ENCODE data around the gene OR52A1. TPM values are rescaled to one million over a fixed set of nuclear protein-coding genes. Genes with fewer than 3 reads are reported as not detected.

OR52A1 gene
- total RNA-seq (2014; rRNA removed; shearing (Covaris generic)) = not detected in 2 replicates
- polyA plus RNA-seq (2016; fragmentation: Nextera tagmentation; extraction: Ambion mirVana) = not detected in 2 replicates

- no peak within 1 kb of the TSS for H3K4me3 ChIP-seq
- H3K27me3 ChIP-seq (replicated peaks; ENCODE audit: insufficient read depth) = peaks cover 8% of the 10 kb centered on the region; the same call in 1 of the 2 replicates
- no peaks in the 10 kb centered on the region for H3K79me2 ChIP-seq (ENCODE audit: insufficient read depth)
- H3F3A ChIP-seq (ENCODE audit: insufficient read depth) = no peaks in the 10 kb centered on the region
- no peaks in the 10 kb centered on the region for H3K9me2 ChIP-seq (ENCODE audit: insufficient read depth)
- no peak for TF ChIP-seq EZH2 (IDR thresholded peaks at IDR 0.05; ENCODE audit: insufficient read depth, poor library complexity, severe bottlenecking)
- TF ChIP-seq EZH2phosphoT487 (IDR thresholded peaks at IDR 0.05; ENCODE audit: insufficient read depth, low read depth) = no peak
- WGBS, 2 experiments (ENCODE audit: low coverage in 1 of 2, low lambda C conversion rate in 2 of 2, missing lambda C conversion rate in 2 of 2) = 20 to 25% methylated on average over 3 of the region's 3 CpGs
- in situ Hi-C loops (cut with MboI) = no loop called here
- no peak within 1 kb of the TSS for H3K9ac ChIP-seq
- no peak for DNase-seq
- no peaks in the 10 kb centered on the region for H3K36me3 ChIP-seq (ENCODE audit: low read depth)
- H2AFZ ChIP-seq = no peak within 1 kb of the TSS; the same call in 1 of the 2 replicates
- no peak within 1 kb of the TSS for H3K27ac ChIP-seq
- no peaks in the 10 kb centered on the region for H3K4me1 ChIP-seq (ENCODE audit: insufficient read depth)
- no peaks in the 10 kb centered on the region for H4K20me1 ChIP-seq (ENCODE audit: insufficient read depth)
- no peaks in the 10 kb centered on the region for H3K9me3 ChIP-seq (ENCODE audit: low read depth)
- H3K4me2 ChIP-seq (ENCODE audit: unreplicated experiment) = no peak within 1 kb of the TSS
These were observed at the start of gene OR52A1 for GRCh38 chr11:5154657-5155056. OR52A1 (minus strand) TSS chr11:5154757; CDS start chr11:5152369, 2,388 bp downstream.

GRCh38 chr11:5203366-5203765, 48.8 kb upstream of the OR52A1 start:
- Histone ChIP-seq H4K20me1 (ENCODE audit: insufficient read depth) (no peaks in the 10 kb centered on the region), H2AFZ (no peak overlapping the region), H3K4me1 (ENCODE audit: insufficient read depth) (peaks cover 14% of the 10 kb centered on the region), H3K9me3 (ENCODE audit: low read depth) (no peaks in the 10 kb centered on the region), H3K36me3 (ENCODE audit: low read depth) (no peaks in the 10 kb centered on the region), H3K4me2 (ENCODE audit: unreplicated experiment) (no peak overlapping the region), H3K4me3 (no peak overlapping the region), H3K9me2 (ENCODE audit: insufficient read depth) (no peaks in the 10 kb centered on the region; the same call in 1 of the 2 replicates), H3F3A (ENCODE audit: insufficient read depth) (no peaks in the 10 kb centered on the region), H3K79me2 (ENCODE audit: insufficient read depth) (no peaks in the 10 kb centered on the region), H3K27ac (no peak overlapping the region), H3K27me3 (replicated peaks; ENCODE audit: insufficient read depth) (no peaks in the 10 kb centered on the region), H3K9ac (no peak overlapping the region)
- in situ Hi-C loops (cut with MboI) = no loop called here
- TF ChIP-seq EZH2 (IDR thresholded peaks at IDR 0.05; ENCODE audit: insufficient read depth, poor library complexity, severe bottlenecking) (no peak), EZH2phosphoT487 (IDR thresholded peaks at IDR 0.05; ENCODE audit: insufficient read depth, low read depth) (no peak)
- peak; percentile 20 for DNase-seq
- WGBS, 2 experiments (ENCODE audit: low coverage in 1 of 2, low lambda C conversion rate in 2 of 2, missing lambda C conversion rate in 2 of 2) = 12 to 21% methylated on average over 2 of the region's 2 CpGs

- Histone ChIP-seq H3K27ac (no peak within 1 kb of the TSS), H3F3A (ENCODE audit: insufficient read depth) (peaks cover 7% of the 10 kb centered on the region), H3K27me3 (replicated peaks; ENCODE audit: insufficient read depth) (no peaks in the 10 kb centered on the region), H3K4me2 (ENCODE audit: unreplicated experiment) (no peak within 1 kb of the TSS), H3K4me3 (no peak within 1 kb of the TSS), H3K9me2 (ENCODE audit: insufficient read depth) (no peaks in the 10 kb centered on the region), H3K4me1 (ENCODE audit: insufficient read depth) (peaks cover 23% of the 10 kb centered on the region), H2AFZ (peak within 1 kb of the TSS; percentile 70), H3K9me3 (ENCODE audit: low read depth) (no peaks in the 10 kb centered on the region), H3K79me2 (ENCODE audit: insufficient read depth) (no peaks in the 10 kb centered on the region), H4K20me1 (ENCODE audit: insufficient read depth) (no peaks in the 10 kb centered on the region), H3K36me3 (ENCODE audit: low read depth) (no peaks in the 10 kb centered on the region), H3K9ac (no peak within 1 kb of the TSS)
- 14 to 33% methylated on average over 1 of the region's 1 CpG for WGBS, 2 experiments (ENCODE audit: low coverage in 1 of 2, low lambda C conversion rate in 2 of 2, missing lambda C conversion rate in 2 of 2)
- no peak for TF ChIP-seq EZH2 (IDR thresholded peaks at IDR 0.05; ENCODE audit: insufficient read depth, poor library complexity, severe bottlenecking)
- TF ChIP-seq EZH2phosphoT487 (IDR thresholded peaks at IDR 0.05; ENCODE audit: insufficient read depth, low read depth) = no peak
- DNase-seq = no peak
- in situ Hi-C loops (cut with MboI) = no loop called here
These were observed 46.0 kb upstream of the OR52A1 start, which contains the start of gene OR51V1 for GRCh38 chr11:5200582-5200981. OR51V1 (minus strand) TSS chr11:5200682; CDS start chr11:5200682, 0 bp downstream.

GRCh38 chr11:5198285-5198684, 43.7 kb upstream of the OR52A1 start:
- H3K79me2 ChIP-seq (ENCODE audit: insufficient read depth) = no peaks in the 10 kb centered on the region
- H3K4me1 ChIP-seq (ENCODE audit: insufficient read depth) = peaks cover 16% of the 10 kb centered on the region; the same call in 1 of the 2 replicates
- no peak overlapping the region for H3K9ac ChIP-seq
- no peaks in the 10 kb centered on the region for H4K20me1 ChIP-seq (ENCODE audit: insufficient read depth)
- in situ Hi-C loops (cut with MboI) = no loop called here
- H3K9me2 ChIP-seq (ENCODE audit: insufficient read depth) = no peaks in the 10 kb centered on the region
- H3K36me3 ChIP-seq (ENCODE audit: low read depth) = no peaks in the 10 kb centered on the region
- no peak for DNase-seq
- no peaks in the 10 kb centered on the region for H3K9me3 ChIP-seq (ENCODE audit: low read depth)
- H3F3A ChIP-seq (ENCODE audit: insufficient read depth) = peaks cover 7% of the 10 kb centered on the region
- no peak overlapping the region for H3K4me2 ChIP-seq (ENCODE audit: unreplicated experiment)
- no peak overlapping the region for H2AFZ ChIP-seq
- no peaks in the 10 kb centered on the region for H3K27me3 ChIP-seq (replicated peaks; ENCODE audit: insufficient read depth)
- no peak overlapping the region for H3K4me3 ChIP-seq
- H3K27ac ChIP-seq = no peak overlapping the region
- TF ChIP-seq EZH2 (IDR thresholded peaks at IDR 0.05; ENCODE audit: insufficient read depth, poor library complexity, severe bottlenecking) = no peak

- no peaks in the 10 kb centered on the region for H3K9me2 ChIP-seq (ENCODE audit: insufficient read depth)
- H3K4me2 ChIP-seq (ENCODE audit: unreplicated experiment) = peak overlapping the region; percentile 62
- H3F3A ChIP-seq (ENCODE audit: insufficient read depth) = peaks cover 7% of the 10 kb centered on the region
- no peak overlapping the region for H3K9ac ChIP-seq
- DNase-seq = peak; percentile 82
- peak overlapping the region; percentile 38 for H2AFZ ChIP-seq
- no peaks in the 10 kb centered on the region for H3K27me3 ChIP-seq (replicated peaks; ENCODE audit: insufficient read depth)
- H3K4me3 ChIP-seq = no peak overlapping the region
- TF ChIP-seq EZH2 (IDR thresholded peaks at IDR 0.05; ENCODE audit: insufficient read depth, poor library complexity, severe bottlenecking) (no peak), EZH2phosphoT487 (IDR thresholded peaks at IDR 0.05; ENCODE audit: insufficient read depth, low read depth) (no peak)
- no peaks in the 10 kb centered on the region for H4K20me1 ChIP-seq (ENCODE audit: insufficient read depth)
- in situ Hi-C loops (cut with MboI) = no loop called here
- H3K9me3 ChIP-seq (ENCODE audit: low read depth) = no peaks in the 10 kb centered on the region
- H3K27ac ChIP-seq = 0 out of 2 replicates have a peak overlapping the region, but pooled peaks have one; percentile 23
- WGBS, 2 experiments (ENCODE audit: low coverage in 1 of 2, low lambda C conversion rate in 2 of 2, missing lambda C conversion rate in 2 of 2) = 38 to 46% methylated on average over 3 of the region's 3 CpGs
- H3K4me1 ChIP-seq (ENCODE audit: insufficient read depth) = peaks cover 16% of the 10 kb centered on the region; the same call in 1 of the 2 replicates
- H3K79me2 ChIP-seq (ENCODE audit: insufficient read depth) = no peaks in the 10 kb centered on the region
- no peaks in the 10 kb centered on the region for H3K36me3 ChIP-seq (ENCODE audit: low read depth)
These were observed 43.0 kb upstream of the OR52A1 start for GRCh38 chr11:5197536-5197935.

All from GM23248 (cell line).